Endodermal cell (in vitro differentiated cells): Measurements from ENCODE around the gene POU2F3. TPM values are rescaled to one million over a fixed set of nuclear protein-coding genes. Genes with fewer than 3 reads are reported as not detected.

Source experiments
- DNase-seq: peaks from one replicate; pipeline ENCODE4 v3.0.0-alpha.2; 2017
- H3K27ac ChIP-seq: 2 replicates; pipeline ENCODE4 v1.5.1; 2013; ENCODE audit warnings: mild to moderate bottlenecking, low read depth, low read length, moderate library complexity
- H3K27me3 ChIP-seq: 2 replicates; pipeline ENCODE4 v1.6.1; 2013; ENCODE audit warnings: mild to moderate bottlenecking, low read length, moderate library complexity; ENCODE audit not compliant: insufficient read depth, control insufficient read depth, poor library complexity, severe bottlenecking
- H3K36me3 ChIP-seq: 2 replicates; pipeline ENCODE4 v1.7.0; 2013; ENCODE audit warnings: mild to moderate bottlenecking, low read length, moderate library complexity; ENCODE audit not compliant: control insufficient read depth, insufficient read depth
- H3K4me1 ChIP-seq: one replicate; pipeline ENCODE4 v1.7.0; 2013; ENCODE audit warnings: low read length; ENCODE audit not compliant: control insufficient read depth, insufficient read depth
- H3K4me3 ChIP-seq: 2 replicates; pipeline ENCODE4 v1.5.1; 2013; ENCODE audit warnings: mild to moderate bottlenecking, low read length, moderate library complexity
- H3K9ac ChIP-seq: 2 replicates; pipeline ENCODE4 v1.6.1; 2013; ENCODE audit warnings: mild to moderate bottlenecking, low read length, moderate library complexity; ENCODE audit not compliant: poor library complexity, severe bottlenecking; ENCODE audit errors: extremely low read depth
- H3K9me3 ChIP-seq: 2 replicates; pipeline ENCODE4 v1.6.1; 2013; ENCODE audit warnings: mild to moderate bottlenecking, low read length, moderate library complexity; ENCODE audit not compliant: control insufficient read depth
- H3K27ac Mint-ChIP-seq: 2 replicates; pipeline ENCODE4 v1.8.0; 2020; ENCODE audit warnings: mixed read lengths
- H3K27me3 Mint-ChIP-seq: 2 replicates; pipeline ENCODE4 v1.8.0; 2021; ENCODE audit warnings: mild to moderate bottlenecking, mixed read lengths; ENCODE audit not compliant: insufficient read depth
- H3K36me3 Mint-ChIP-seq: 2 replicates; pipeline ENCODE4 v1.8.0; 2020; ENCODE audit warnings: low read depth, mixed read lengths
- H3K4me1 Mint-ChIP-seq: 2 replicates; pipeline ENCODE4 v1.8.0; 2020; ENCODE audit warnings: mixed read lengths
- H3K4me3 Mint-ChIP-seq: 2 replicates; pipeline ENCODE4 v1.8.0; 2020; ENCODE audit warnings: mild to moderate bottlenecking, moderate library complexity, mixed read lengths
- H3K9me3 Mint-ChIP-seq: 2 replicates; pipeline ENCODE4 v1.8.0; 2020; ENCODE audit warnings: mild to moderate bottlenecking, mixed read lengths
- CTCF ChIP-seq: fragments of 200-600 bp; sonication (generic); conservative IDR thresholded peaks from 2 replicates; pipeline ENCODE4 v1.5.0; 2021; ENCODE audit warnings: antibody characterized with exemption, mild to moderate bottlenecking
- WGBS, 2 experiments: methylation state at CpG; one replicate each; pipeline versions ENCODE4 v1.1.5 to v1.1.7; 2013; ENCODE audit warnings: missing lambda C conversion rate in 2 of 2, mixed read lengths in 1 of 2; ENCODE audit not compliant: insufficient coverage in 1 of 2, insufficient read length in 1 of 2; 5-methylcytosine and 5-hydroxymethylcytosine counted together
- total RNA-seq, 2 donors: library from RNA; stranded (reverse); fragmentation: NEBNext Ultra II Directional in 1 of 2; extraction: Animal tissue kit (Norgen Biotek cat#: 25700) in 1 of 2; gene quantifications; 2 replicates in 1 of 2; 3 replicates in 1 of 2; pipeline ENCODE4 v1.2.1, GENCODE V29; 2021

Gene POU2F3
- total RNA-seq, 2 donors from 2014 or later, result 0.46 TPM; not detected in 1

- H3K36me3 Mint-ChIP-seq, result no peaks in the 10 kb centered on the region
- Histone ChIP-seq H3K9ac (no peak overlapping the region), H3K27ac (no peak overlapping the region), H3K4me3 (no peak overlapping the region), H3K27me3 (peaks cover 76% of the 10 kb centered on the region), H3K4me1 (no peaks in the 10 kb centered on the region), H3K9me3 (no peaks in the 10 kb centered on the region), H3K36me3 (no peaks in the 10 kb centered on the region)
- 82 to 89% methylated on average over 3 to 5 of the region's 5 CpGs for WGBS, 2 experiments
- H3K9me3 Mint-ChIP-seq, result no peaks in the 10 kb centered on the region
- no peak overlapping the region for H3K4me3 Mint-ChIP-seq
- TF ChIP-seq CTCF, result no peak
- no peak overlapping the region for H3K27ac Mint-ChIP-seq
- H3K4me1 Mint-ChIP-seq, result peaks cover 34% of the 10 kb centered on the region
- peaks cover 88% of the 10 kb centered on the region for H3K27me3 Mint-ChIP-seq
- DNase-seq, result no peak
These were observed 24.3 kb upstream of the POU2F3 start for GRCh38 chr11:120215634-120216033.

- no peaks in the 10 kb centered on the region for H3K4me1 ChIP-seq
- Mint-ChIP-seq H3K36me3 (no peaks in the 10 kb centered on the region), H3K27me3 (peaks cover 87% of the 10 kb centered on the region), H3K4me1 (peaks cover 42% of the 10 kb centered on the region), H3K27ac (no peak overlapping the region), H3K4me3 (no peak overlapping the region), H3K9me3 (no peaks in the 10 kb centered on the region)
- H3K27me3 ChIP-seq, result peaks cover 71% of the 10 kb centered on the region
- 85 to 90% methylated on average over 6 to 8 of the region's 8 CpGs for WGBS, 2 experiments
- DNase-seq, result no peak
- H3K36me3 ChIP-seq, result no peaks in the 10 kb centered on the region
- no peak overlapping the region for H3K27ac ChIP-seq
- H3K9me3 ChIP-seq, result no peaks in the 10 kb centered on the region
- no peak overlapping the region for H3K4me3 ChIP-seq
- H3K9ac ChIP-seq, result no peak overlapping the region
- TF ChIP-seq CTCF, result no peak
These were observed 23.4 kb upstream of the POU2F3 start for GRCh38 chr11:120216426-120217102.

GRCh38 chr11:120217526-120217925 is 22.4 kb upstream of the POU2F3 start:
- no peaks in the 10 kb centered on the region for H3K36me3 Mint-ChIP-seq
- 91 to 92% methylated on average over 6 to 12 of the region's 12 CpGs for WGBS, 2 experiments
- no peak overlapping the region for H3K27ac Mint-ChIP-seq
- H3K27ac ChIP-seq, result no peak overlapping the region
- H3K27me3 Mint-ChIP-seq, result peaks cover 82% of the 10 kb centered on the region
- no peak overlapping the region for H3K9ac ChIP-seq
- no peak for TF ChIP-seq CTCF
- peaks cover 61% of the 10 kb centered on the region for H3K27me3 ChIP-seq
- H3K36me3 ChIP-seq, result no peaks in the 10 kb centered on the region
- no peak for DNase-seq
- H3K4me3 Mint-ChIP-seq, result no peak overlapping the region
- no peaks in the 10 kb centered on the region for H3K9me3 ChIP-seq
- H3K9me3 Mint-ChIP-seq, result no peaks in the 10 kb centered on the region
- H3K4me1 ChIP-seq, result no peaks in the 10 kb centered on the region
- H3K4me1 Mint-ChIP-seq, result peaks cover 36% of the 10 kb centered on the region
- no peak overlapping the region for H3K4me3 ChIP-seq
